NCI-H2081 treated with DMSO at 0.1 percent for 48 hours (cell line): ENCODE measurements around the gene CSNK1G3.

Experiments
- DNase-seq: peaks from one replicate; lab custom pipeline; 2025; lab: John Stamatoyannopoulos, UW

Gene CSNK1G3

GRCh38 chr5:123514615-123515355, 2.8 kb downstream of the CSNK1G3 start:
- no peak for DNase-seq

GRCh38 chr5:123515904-123516303, 3.9 kb downstream of the CSNK1G3 start:
- no peak for DNase-seq

GRCh38 chr5:123517476-123517875, 5.5 kb downstream of the CSNK1G3 start:
- DNase-seq: no peak

DNA sequence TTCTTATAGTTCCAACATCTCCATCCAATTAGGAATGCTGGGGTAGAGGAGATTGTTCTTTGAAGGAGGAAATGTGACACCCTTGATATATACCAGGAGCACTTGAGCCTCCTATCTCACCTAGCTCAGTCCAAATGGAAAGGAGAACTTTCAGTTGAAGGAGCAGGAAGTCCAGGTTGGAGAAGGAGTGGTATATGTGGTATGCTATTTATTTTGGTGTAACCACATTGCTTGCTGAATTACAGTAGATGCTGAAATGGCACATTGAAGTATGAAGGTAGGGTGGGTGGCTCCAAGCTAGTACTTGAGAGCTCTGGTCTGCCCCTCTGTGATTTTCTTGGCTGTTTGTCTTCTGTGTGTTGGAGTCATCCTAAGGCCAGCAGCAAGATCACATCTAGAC, 6.1 kb downstream of the CSNK1G3 start:
- DNase-seq: no peak

DNA sequence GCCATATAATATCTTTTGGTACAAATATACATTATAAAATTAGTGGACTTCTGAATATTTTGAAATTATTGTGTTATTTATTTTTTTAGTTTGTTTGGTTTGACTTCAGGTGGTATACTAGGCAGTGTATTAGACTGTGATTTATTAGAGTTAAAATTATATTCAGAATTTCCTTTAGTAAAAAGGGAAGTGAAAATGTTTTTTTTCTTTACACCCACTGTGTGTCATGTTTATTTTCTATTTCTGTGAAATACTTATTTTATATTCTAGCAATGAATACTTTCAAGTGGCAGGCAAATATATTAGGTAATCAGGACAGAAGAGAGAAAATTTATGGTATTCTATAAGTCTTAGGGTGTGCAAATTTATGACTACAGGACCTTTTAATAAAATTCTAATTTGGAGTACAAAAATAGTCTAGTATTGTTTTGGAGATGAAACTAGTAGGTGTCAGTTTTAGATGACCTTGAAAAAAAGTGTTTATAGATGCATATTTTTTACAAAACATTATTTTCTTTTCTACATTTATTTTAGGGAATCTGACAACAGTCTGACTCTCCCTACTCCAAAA, 8.8 kb downstream of the CSNK1G3 start:
- DNase-seq: no peak

DNA sequence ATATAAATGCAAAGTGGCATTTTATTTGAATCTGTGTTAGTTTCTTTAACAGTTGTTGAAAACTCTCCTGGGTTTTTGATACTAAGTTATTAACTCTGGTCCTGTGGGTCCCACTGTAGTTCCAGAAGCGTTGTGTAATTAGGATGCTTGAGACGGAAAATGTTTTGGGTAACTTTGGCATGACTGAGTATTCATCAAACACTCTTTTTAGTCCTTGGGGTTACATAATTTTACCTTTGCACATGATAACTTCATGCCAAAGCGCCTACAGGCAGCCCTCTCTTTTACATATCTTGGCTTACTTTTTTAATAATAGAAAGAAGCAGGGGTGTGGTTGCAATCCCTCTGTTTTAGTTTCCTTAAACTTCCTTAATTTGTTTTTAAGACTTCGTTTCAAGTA, 12.2 kb downstream of the CSNK1G3 start:
- no peak for DNase-seq

DNA sequence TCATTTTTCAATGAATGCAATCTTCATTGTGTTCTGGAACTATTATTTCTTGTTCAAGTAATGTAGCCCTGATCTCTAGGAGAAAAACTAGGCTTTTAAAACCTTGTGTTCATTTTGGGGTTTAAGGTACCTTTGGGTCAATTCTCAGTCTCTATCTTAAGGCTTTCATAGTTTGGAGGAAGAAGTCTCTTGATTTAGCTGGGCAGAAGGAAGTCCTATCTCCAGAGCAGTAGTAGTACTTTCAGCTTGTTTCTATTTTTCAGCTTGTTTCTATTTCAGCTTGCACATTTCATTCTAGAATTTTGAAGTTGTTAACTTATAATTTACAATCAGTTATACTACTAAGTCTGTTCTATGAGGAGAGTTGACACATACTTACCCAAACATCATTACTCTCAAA, 15.2 kb downstream of the CSNK1G3 start:
- DNase-seq: no peak

GRCh38 chr5:123528065-123528464, 16.1 kb downstream of the CSNK1G3 start:
- DNase-seq: no peak

DNA sequence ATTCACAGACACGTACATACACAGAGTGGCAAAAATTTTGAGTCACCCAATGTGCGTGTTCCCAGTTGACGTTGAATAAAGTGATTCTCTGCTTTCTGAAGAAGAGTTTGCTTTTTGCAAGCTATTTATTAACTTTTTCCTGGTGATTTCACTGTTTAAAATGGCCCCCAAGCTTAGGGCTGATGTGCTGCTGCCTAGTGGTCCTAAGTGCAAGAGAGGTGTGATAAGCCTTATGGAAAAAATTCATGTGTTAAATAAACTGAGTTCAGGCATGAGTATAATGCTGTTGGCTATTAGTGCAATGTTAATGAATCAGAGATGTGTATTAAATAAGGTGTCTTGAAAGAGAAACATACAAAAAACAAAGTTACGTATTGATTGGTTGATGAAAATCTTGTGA, 16.9 kb downstream of the CSNK1G3 start:
- DNase-seq: no peak

GRCh38 chr5:123530728-123531127, 18.8 kb downstream of the CSNK1G3 start:
- no peak for DNase-seq

DNA sequence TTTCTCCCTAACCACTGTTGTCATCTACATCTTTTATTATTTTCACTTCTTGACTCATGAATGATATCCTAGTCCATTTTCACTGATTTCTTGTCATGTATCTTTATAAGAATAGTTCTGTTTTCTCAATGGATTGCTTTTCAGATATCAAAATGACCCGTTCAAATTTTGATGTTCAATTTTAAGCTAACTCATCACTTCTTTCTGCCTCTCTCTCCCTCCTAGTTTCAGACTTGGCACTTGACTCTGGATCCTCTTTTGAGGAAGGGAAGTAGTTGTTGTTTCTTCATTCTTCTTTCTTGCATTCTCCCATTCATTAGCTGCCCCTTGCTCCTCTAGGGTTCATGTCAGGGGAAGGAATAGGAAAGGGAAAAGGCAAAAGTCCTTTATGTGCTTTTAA, 23.7 kb downstream of the CSNK1G3 start:
- no peak for DNase-seq

GRCh38 chr5:123537256-123537655, 25.3 kb downstream of the CSNK1G3 start:
- DNase-seq: no peak

- no peak for DNase-seq
These were observed 25.9 kb downstream of the CSNK1G3 start for GRCh38 chr5:123537845-123538244.

DNA sequence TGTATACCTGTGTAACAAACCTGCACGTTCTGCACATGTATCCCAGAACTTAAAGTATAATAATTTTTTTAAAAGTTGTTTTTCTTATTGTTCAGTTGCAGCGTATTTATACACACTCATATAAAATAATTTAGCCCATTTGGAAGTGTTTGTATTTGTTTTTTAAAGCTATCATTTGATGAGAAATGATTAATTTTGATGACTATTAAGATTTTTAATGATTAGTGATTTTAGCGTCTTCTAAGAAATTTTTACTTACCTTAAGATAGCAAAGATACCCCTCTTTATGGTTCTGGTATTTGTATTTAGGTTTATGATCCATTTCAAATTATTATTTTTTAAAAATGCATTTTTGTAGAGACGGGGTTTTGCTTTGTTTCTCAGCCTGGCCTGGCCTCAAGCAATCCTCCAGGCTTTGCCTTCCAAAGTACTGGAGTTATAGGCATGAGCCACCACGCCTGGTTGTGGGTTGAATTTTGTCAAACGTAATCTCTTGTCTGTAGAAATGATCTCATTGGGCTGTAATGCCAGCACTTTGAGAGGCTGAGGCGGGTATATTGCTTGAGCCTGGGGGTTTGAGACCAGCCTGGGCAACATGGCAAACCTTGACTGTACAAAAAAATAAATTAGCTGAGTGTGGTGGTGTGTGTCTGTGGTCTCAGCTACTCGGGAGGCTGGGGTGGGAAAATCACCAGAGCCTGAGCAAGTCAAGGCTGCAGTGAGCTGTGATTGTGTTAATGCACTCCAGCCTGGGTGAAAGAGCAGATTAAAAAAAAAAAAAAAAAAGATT, 26.9 kb downstream of the CSNK1G3 start:
- no peak for DNase-seq

DNA sequence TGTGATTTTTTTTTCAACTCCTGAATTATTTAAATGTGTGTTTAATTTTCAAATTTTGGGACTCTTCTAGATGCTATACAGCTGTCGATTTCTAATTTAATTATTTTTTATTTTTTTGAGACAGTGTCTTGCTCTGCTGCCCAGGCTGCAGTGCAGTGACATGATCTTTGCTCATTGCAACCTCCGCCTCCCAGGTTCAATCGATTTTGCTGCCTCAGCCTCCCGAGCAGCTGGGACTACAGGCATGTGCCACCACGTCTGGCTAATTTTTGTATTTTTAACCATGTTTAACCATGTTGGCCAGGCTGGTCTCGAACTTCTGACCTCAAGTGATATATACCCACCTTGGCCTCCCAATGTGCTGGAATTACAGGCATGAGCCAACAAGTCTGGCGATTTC, 28.6 kb downstream of the CSNK1G3 start:
- DNase-seq: no peak

- DNase-seq: no peak
These were observed 31.5 kb downstream of the CSNK1G3 start for GRCh38 chr5:123543438-123543837.

DNA sequence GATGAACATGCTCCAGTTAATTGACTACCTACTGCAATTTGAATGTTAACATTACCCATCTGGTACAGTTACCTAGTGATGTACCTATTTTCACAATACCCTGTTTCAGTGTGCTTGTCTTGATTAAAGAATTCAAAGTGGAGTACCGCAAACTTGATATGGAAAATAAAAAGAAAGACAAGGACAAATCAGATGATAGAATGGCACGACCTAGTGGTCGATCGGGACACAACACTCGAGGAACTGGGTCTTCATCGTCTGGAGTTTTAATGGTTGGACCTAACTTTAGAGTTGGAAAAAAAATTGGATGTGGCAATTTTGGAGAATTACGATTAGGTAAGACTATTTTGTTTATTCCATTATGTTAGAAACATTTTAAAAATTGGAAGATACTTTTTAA, 33.5 kb downstream of the CSNK1G3 start:
- no peak for DNase-seq

DNA sequence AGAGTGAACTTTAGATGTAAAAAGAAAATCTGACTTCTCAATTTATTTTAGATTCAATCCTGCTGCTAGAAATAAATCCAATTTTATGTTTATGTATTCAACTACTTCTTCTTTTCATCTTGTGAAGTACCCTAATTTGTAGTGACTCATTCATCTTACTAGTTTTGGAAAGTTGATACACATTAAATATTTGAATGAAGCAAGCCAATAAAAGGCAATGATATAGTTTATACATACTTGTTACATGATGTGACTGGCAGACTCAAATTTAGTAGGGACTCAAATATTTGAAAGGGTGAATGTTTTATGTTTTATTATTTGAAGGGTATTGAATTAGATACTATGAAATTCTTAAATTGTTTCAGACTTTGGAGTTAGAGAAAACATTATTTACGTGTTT, 34.7 kb downstream of the CSNK1G3 start:
- no peak for DNase-seq

DNA sequence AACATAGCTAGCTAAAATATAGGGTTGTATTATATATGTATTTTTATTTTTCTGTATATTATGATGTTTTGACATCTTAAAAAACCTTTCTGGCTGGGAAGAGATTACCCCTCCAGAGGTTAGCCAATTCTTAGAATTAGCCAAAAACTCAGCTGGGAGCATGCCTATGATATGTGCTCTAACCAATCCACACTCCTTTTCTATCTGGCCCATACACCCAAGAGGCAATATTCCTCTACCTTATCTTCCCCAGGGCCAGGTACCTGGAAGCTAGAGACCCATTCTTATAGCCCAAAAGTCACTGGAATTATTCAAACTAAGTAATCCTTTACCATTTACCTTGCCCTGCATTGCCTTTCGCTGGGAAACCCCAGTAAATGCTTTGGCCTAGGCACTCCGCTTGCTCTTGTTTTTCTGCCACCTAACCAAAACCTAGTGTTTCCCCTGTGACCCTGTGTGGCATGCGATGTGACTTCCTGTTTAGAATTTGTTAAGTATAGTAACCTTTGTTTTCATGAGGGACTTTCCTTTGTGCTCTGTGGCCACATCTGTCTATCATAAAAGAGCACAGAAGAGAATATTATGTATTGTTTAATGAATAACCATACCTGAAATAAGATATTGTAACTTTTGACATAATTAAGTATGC, 37.4 kb downstream of the CSNK1G3 start:
- DNase-seq: no peak

GRCh38 chr5:123554601-123555000, 42.6 kb downstream of the CSNK1G3 start:
- no peak for DNase-seq

DNA sequence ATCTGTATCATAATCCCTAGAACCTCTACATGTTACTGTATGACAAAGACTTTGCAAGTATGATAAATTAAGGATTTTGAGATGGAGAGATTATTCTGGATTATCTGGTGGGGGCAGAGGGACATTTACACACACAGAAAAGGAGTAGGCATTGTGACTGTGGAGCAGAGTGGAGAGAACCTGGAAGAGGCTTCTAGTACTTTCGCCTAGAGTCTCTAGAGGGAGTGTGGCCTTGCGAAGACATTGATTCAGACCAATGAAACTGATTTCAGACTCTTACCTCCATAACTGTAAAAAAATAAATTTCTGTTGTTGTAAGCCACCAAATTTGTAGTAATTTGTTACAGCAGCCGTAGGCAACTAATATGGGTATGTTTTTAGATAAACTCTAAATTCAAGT, 45.9 kb downstream of the CSNK1G3 start:
- no peak for DNase-seq

GRCh38 chr5:123558762-123559433, 46.9 kb downstream of the CSNK1G3 start:
- no peak for DNase-seq
